NCI-H748 treated with DMSO at 0.1 percent for 48 hours (cell line): ENCODE results near the gene CAMK2G.
"Not testable (repeated sequence)": the region's sequence is repeated elsewhere in the genome, so short reads cannot be mapped to it uniquely, and the experiment has no call there.

ENCODE experiments used
- DNase-seq: peaks from one replicate; lab custom pipeline; 2025; lab: John Stamatoyannopoulos, UW

Gene CAMK2G

DNA sequence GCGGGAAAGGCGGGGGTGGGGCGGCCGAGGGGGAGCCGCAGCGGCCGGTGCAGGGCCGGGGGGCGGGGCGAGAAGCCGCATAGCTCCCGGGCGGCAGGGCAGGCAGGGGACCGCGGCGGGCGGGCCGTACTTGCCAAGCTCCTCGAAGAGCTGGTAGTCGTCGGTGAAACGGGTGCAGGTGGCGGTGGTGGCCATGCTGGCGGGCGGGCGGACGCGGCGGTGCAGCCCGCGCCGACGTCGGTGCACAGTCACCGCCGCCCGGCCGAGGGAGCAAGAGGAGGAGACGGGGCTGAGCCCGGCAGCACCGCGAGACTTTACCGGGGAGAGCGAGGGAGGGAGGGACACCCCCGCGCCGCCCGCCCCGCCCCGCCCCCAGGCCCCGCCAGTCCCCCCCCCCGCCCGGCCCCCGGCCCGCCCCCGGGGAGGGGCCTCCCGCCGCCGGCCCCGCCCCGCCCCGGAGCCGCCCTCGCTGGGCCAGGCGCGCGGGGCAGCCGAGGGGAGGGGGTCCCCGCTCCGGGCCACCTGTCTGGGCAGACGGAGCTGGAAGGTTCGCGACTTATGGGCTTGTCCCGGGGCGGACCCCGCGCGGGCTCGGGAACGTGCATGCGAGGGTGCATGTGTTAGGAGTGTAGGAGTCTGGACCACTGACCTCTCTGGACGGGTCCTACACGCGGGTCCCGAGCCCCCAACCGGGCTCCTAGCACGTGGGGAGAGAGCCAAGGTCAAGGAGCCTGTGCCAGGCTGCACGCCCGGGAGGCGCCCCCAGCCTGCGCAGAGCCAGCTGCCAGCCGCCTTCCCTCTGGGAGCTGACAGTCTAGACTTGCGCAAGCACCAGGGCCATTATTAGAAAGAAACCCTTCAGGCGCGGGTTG, at the start of gene CAMK2G:
Gene CAMK2G, minus strand, starts transcription at position 289 of the 872 bp plus-strand sequence. Its CDS starts 94 bp downstream, at position 195.
- peak; percentile 4 for DNase-seq

DNA sequence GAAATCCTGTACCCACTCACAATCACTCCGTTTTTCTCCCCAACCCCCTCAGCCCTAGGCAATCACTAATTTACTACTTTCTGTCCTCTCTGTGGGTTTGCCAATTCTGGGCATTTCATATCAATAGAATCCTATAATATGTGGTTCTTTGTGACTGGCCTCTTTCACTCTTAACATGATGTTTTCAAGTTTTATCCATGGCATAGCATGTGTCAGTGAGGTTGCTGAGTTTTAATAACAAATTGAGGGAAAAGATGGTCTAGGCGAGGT, 48.4 kb upstream of the CAMK2G start:
- no peak for DNase-seq

GRCh38 chr10:73922007-73922863, 47.9 kb upstream of the CAMK2G start:
- DNase-seq: no peak

GRCh38 chr10:73920089-73920488, 45.7 kb upstream of the CAMK2G start:
- no peak for DNase-seq

GRCh38 chr10:73919481-73919880, 45.1 kb upstream of the CAMK2G start:
- not testable (repeated sequence) for DNase-seq

- no peak for DNase-seq
Observed at GRCh38 chr10:73917566-73918305, 43.4 kb upstream of the CAMK2G start.

GRCh38 chr10:73916761-73917470, 42.6 kb upstream of the CAMK2G start:
- DNase-seq: no peak

- DNase-seq: no peak
Observed at GRCh38 chr10:73915206-73915851, 41.0 kb upstream of the CAMK2G start.

GRCh38 chr10:73914036-73914435, 39.7 kb upstream of the CAMK2G start:
- no peak for DNase-seq

GRCh38 chr10:73911553-73912004, 37.2 kb upstream of the CAMK2G start:
- DNase-seq: no peak

- DNase-seq: no peak
Observed at GRCh38 chr10:73910764-73911552, 36.6 kb upstream of the CAMK2G start, which contains the start of gene PLAU. Gene PLAU, plus strand, starts transcription at chr10:73911132. Its CDS starts 424 bp downstream, at chr10:73911556.

- no peak for DNase-seq
Observed at GRCh38 chr10:73910401-73910763, 36.0 kb upstream of the CAMK2G start.

GRCh38 chr10:73909540-73910115, 35.3 kb upstream of the CAMK2G start:
- DNase-seq: no peak

DNA sequence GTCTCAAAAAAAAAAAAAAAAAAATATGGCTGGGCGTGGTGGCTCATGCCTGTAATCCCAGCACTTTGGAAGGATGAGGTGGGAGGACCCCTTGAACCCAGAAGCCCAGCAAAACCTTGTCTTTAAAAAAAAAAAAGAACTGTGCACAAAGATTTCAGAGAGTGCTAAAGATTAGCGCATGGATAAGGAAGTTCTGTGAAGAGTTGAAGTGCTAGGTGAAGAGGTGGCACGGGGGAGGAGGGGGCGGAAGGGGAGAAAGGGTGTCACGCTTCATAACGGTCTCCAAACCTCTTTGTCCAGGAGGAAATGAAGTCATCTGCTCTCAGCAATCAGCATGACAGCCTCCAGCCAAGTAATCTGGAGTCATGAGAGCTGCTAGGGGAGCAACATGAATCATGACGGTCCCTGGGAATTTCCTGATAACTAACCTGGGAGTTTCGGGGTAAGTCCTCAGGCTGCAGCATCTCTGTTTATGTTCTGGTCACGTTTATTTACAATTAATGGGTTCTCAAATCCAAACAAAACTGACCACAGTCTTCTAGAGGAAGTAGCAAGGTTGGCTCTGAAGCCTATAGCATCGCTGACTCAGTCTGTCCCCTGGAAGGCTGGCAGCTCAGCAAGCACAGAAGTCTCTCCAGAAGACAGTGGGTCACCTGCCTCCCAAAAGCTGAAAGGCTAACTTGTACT, 34.6 kb upstream of the CAMK2G start:
- DNase-seq: no peak

DNA sequence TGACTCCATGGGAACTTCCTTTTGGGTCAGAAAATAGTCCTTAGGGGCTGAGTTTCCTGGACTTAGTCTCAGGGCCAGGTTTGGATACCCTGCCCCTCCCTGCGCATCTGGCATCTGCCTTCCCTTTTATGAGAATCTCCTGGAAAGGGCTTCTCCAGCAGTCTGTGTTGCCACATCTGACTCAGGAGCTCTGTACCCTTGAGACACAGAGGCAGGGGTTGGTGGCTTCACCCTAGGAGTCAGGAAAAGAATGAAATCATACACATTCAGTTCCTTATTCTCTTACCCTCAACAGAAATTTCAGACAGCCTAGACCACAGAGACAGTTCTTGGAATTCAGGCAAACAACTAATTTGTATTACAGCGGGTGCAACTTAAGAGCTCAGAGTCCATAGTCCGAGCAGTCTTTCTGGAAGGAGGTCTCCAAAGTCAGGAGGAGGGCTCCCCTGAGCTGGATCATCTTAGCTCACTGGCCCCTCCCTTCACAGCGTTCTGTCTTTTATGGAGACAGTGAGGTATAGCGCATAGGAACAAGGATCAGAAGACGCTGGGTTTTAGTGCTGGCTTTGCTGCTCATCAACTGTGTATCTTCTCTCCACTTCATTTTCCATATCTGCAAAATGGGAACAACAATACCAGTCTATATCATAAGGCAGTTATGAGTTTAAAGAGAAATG, 33.6 kb upstream of the CAMK2G start:
- DNase-seq: no peak

DNA sequence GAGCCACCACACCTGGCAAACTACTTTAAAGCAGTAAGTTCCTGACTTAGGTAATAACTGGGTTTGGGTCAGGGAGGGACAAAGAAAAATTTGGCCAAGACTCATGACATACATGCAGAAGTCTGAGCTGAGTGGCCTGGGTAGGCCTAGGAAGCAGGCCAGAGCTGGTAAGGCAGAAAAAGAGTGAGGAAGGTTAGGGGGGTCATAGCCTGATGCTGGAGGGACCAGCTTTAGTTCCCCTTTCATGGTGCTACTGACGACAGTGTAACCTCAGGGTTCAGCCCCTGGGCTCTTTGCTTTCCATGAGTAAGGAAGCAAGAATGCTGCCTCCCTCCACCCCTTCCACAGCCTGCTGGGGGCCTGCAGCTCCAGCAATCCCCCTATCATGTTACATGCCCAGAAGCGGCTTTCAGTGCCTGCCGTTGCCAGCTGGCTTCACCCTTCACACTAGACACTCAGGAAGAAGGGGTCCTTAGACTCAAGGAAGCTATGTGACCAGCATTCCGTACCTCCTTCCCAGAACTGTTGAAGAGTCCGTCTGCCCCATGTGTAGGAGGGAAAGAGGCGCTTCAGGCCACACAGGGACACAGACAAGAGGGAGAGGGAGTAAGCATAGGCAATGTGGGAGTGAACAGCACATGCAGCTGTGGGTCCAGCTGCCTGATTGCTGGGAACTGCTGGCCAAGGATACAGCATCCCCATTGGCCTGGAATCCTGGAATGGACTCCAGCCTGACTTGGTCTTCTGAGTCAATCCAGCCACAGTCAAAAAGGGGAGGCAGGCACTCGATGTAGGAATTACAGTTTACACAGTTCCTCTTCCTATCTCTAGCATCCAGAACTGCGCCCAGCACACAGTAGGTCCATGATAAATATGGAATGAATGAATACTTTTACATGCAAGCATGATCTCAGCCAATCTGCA, 32.4 kb upstream of the CAMK2G start:
- DNase-seq: no peak

DNA sequence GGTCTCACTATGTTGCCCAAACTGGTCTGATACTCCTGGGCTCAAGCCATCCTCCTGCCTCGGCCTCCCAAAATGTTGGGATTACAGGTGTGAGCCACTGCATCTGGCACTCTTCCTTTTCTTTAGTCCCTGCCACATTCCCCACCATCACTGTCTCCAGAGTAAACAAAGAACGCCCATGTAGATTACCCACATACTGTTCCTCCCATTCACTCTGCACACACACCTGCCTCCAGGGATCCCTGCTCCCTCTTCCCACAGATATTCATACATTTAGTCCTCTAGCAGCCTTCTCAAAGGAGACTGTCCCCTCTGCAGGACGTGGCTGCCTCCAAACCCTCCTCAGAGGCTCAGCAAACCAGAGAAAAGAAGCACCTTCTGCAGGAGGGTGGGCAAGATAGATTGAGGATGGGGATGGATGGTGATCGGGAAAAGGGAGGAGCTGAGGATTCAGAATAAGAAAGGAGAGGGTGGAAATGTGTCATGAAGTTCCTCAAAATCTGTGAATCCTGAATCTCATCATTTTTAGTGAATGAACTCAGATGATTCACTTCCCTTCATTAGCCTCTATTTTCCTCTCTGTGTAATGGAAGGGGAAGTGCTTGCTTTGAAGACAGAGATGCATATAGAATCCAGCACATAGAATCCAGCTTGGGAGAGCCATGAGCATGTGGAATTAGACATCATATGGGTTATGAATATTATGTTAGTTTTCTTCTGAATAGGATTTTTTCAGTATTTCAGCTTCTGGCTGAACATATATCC, 31.1 kb upstream of the CAMK2G start:
- no peak for DNase-seq
